Endothelial cell of umbilical vein (primary cell): Measurements from ENCODE around the gene TSPAN14. TPM values are rescaled to one million over a fixed set of nuclear protein-coding genes. Genes with fewer than 3 reads are reported as not detected.

ENCODE experiments used
- Bru-seq: library from RNA; stranded (reverse); fragments of 400-500 nt; gene quantifications from one replicate; lab custom pipeline; 2021; lab: Mats Ljungman, UMichigan
- BruChase-seq, 2 experiments: library from RNA; stranded (reverse); fragments of 400-500 nt; gene quantifications; one replicate each; lab custom pipeline; 2021; lab: Mats Ljungman, UMichigan
- BruUV-seq: library from RNA; stranded (reverse); fragments of 400-500 nt; replicated peaks from 2 replicates; lab custom pipeline; 2021; lab: Mats Ljungman, UMichigan
- CTCF ChIA-PET: fragments of 300-600, 350-600 bp; sonication (Branson Sonifier 250); formaldehyde crosslinking; loops from one replicate; lab custom pipeline; 2021; ENCODE audit warnings: antibody characterized with exemption, inconsistent platforms; lab: Charles Lee
- POLR2A ChIA-PET: fragments of 300-600, 350-600 bp; sonication (Branson Sonifier 250); formaldehyde crosslinking; loops from one replicate; lab custom pipeline; 2021; ENCODE audit warnings: antibody characterized with exemption, inconsistent platforms; lab: Charles Lee
- DNase-seq: peaks from one replicate; pipeline ENCODE4 v3.0.0-alpha.2; 2011; ENCODE audit warnings: low read depth, low spot score
- FAIRE-seq: peaks from 2 replicates; lab custom pipeline; 2011; peaks lifted over from hg19 to GRCh38; lab: Jason Lieb, UNC
- H2AFZ ChIP-seq: 2 replicates; pipeline ENCODE4 v1.6.0; 2012; ENCODE audit warnings: low read depth, low read length, control low read depth, inconsistent platforms
- H3K27ac ChIP-seq: 2 replicates; pipeline ENCODE4 v1.5.1; 2011; ENCODE audit warnings: low read depth, mild to moderate bottlenecking, control low read depth, low read length, moderate library complexity; ENCODE audit not compliant: insufficient read depth
- H3K27me3 ChIP-seq, 2 experiments: 2 replicates each; pipeline versions ENCODE4 v1.6.0 to v1.6.1; 2011; ENCODE audit warnings: low read length in 2 of 2, mixed read lengths in 1 of 2; ENCODE audit not compliant: control insufficient read depth in 2 of 2, insufficient read depth in 2 of 2
- H3K36me3 ChIP-seq, 2 experiments: 2 replicates in 1 of 2; 3 replicates in 1 of 2; pipeline ENCODE4 v1.5.1; 2011; ENCODE audit warnings: low read length in 2 of 2, mild to moderate bottlenecking in 1 of 2, moderate library complexity in 1 of 2; ENCODE audit not compliant: control insufficient read depth in 2 of 2, insufficient read depth in 2 of 2; ENCODE audit errors: extremely low read depth in 1 of 2
- H3K4me1 ChIP-seq: 3 replicates; pipeline ENCODE4 v1.5.1; 2011; ENCODE audit warnings: mild to moderate bottlenecking, low read length; ENCODE audit not compliant: control insufficient read depth, insufficient read depth; ENCODE audit errors: extremely low read depth
- H3K4me2 ChIP-seq: 2 replicates; pipeline ENCODE4 v1.6.1; 2011; ENCODE audit warnings: low read length, control low read depth, mixed read lengths; ENCODE audit not compliant: insufficient read depth
- H3K4me3 ChIP-seq, 3 experiments: fragments of 200-600 bp in 1 of 3; sonication (generic), shearing (Covaris generic) in 1 of 3; replicated peaks in 1 of 3; 2 replicates each; pipeline ENCODE4 v1.5.1; 2011 to 2016; ENCODE audit warnings: control low read depth in 3 of 3, low read length in 3 of 3, mild to moderate bottlenecking in 2 of 3, inconsistent platforms in 1 of 3, low read depth in 1 of 3, moderate library complexity in 1 of 3; ENCODE audit not compliant: insufficient read depth in 1 of 3
- H3K79me2 ChIP-seq: 2 replicates; pipeline ENCODE4 v1.6.0; 2012; ENCODE audit warnings: low read length, inconsistent platforms; ENCODE audit not compliant: control insufficient read depth, insufficient read depth
- H3K9ac ChIP-seq: replicated peaks from 2 replicates; pipeline ENCODE3; 2011; ENCODE audit warnings: low read length, control low read depth; ENCODE audit not compliant: insufficient read depth; ENCODE audit errors: extremely low read depth
- H3K9me1 ChIP-seq: replicated peaks from 3 replicates; pipeline ENCODE4 v1.6.0; 2011; ENCODE audit warnings: mild to moderate bottlenecking, low read length; ENCODE audit not compliant: control insufficient read depth, insufficient read depth; ENCODE audit errors: extremely low read depth
- H3K9me3 ChIP-seq: replicated peaks from 2 replicates; pipeline ENCODE4 v1.5.1; 2012; ENCODE audit warnings: low read length, inconsistent platforms; ENCODE audit not compliant: control insufficient read depth, insufficient read depth
- H4K20me1 ChIP-seq: replicated peaks from 2 replicates; pipeline ENCODE3; 2011; ENCODE audit warnings: mild to moderate bottlenecking, low read length; ENCODE audit not compliant: control insufficient read depth, insufficient read depth; ENCODE audit errors: extremely low read depth
- CTCF ChIP-seq, 2 donors: IDR thresholded peaks; 1 replicate in 1 of 2; 2 replicates in 1 of 2; pipeline ENCODE4 v1.5.1; 2011; ENCODE audit warnings: low read length in 2 of 2, mild to moderate bottlenecking in 2 of 2, moderate library complexity in 2 of 2, control low read depth in 1 of 2, inconsistent platforms in 1 of 2, low read depth in 1 of 2; ENCODE audit not compliant: insufficient read depth in 1 of 2; ENCODE audit errors: extremely low read depth in 1 of 2
- EZH2 ChIP-seq: IDR thresholded peaks from 2 replicates; pipeline ENCODE4 v1.6.1; 2012; ENCODE audit warnings: borderline replicate concordance, low read depth, mild to moderate bottlenecking, moderate library complexity, low read length, inconsistent platforms; ENCODE audit not compliant: severe bottlenecking
- FOS ChIP-seq: IDR thresholded peaks from 2 replicates; pipeline ENCODE4 v1.6.1; 2011; ENCODE audit warnings: mild to moderate bottlenecking, low read length, moderate library complexity, borderline replicate concordance; ENCODE audit not compliant: insufficient read depth
- GATA2 ChIP-seq: IDR thresholded peaks from 2 replicates; pipeline ENCODE4 v1.7.0; 2011; ENCODE audit warnings: low read depth, mild to moderate bottlenecking, moderate library complexity, mixed read lengths, low read length; ENCODE audit not compliant: insufficient read length, insufficient read depth
- JUN ChIP-seq: IDR thresholded peaks from 2 replicates; pipeline ENCODE4 v1.6.1; 2011; ENCODE audit warnings: borderline replicate concordance, low read depth; ENCODE audit not compliant: insufficient read length, insufficient read depth
- MYC ChIP-seq: IDR thresholded peaks from one replicate; pipeline ENCODE4 v1.6.1; 2011; ENCODE audit warnings: mild to moderate bottlenecking, low read depth, low read length
- POLR2A ChIP-seq: IDR thresholded peaks from 2 replicates; pipeline ENCODE4 v1.6.1; 2012; ENCODE audit warnings: low read depth, mild to moderate bottlenecking, control low read depth, low read length
- POLR2AphosphoS5 ChIP-seq: IDR thresholded peaks from 2 replicates; pipeline ENCODE4 v1.6.1; 2012; ENCODE audit warnings: low read depth, mild to moderate bottlenecking, control low read depth, low read length, moderate library complexity; ENCODE audit not compliant: insufficient read depth
- dilution Hi-C: fragments of 300-500 bp; cut with MboI; formaldehyde crosslinking; loops from one replicate; pipeline ENCODE4 v1.15.0; 2019; ENCODE audit warnings: low sequenced_read_pairs; ENCODE audit not compliant: extremely low pct_ligation_motif_present
- intact Hi-C: fragments of 100-400 bp; cut with micrococcal nuclease; formaldehyde crosslinking; loops from one replicate; pipeline ENCODE4 v1.10.0; 2022
- long read RNA-seq: library from polyadenylated mRNA; stranded (forward); transcript quantifications from one replicate; pipeline ENCODE4 v2.0.0, GENCODE V29; 2021
- polyA minus RNA-seq, 3 experiments: library from RNA; depleted of rRNA, polyadenylated mRNA; stranded (reverse); fragments of >200 nt; gene quantifications; 1 replicate in 1 of 3; 2 replicates in 2 of 3; pipeline ENCODE4 v1.2.3, GENCODE V29; 2011
- polyA plus RNA-seq, 4 experiments: library from polyadenylated mRNA; depleted of rRNA in 3 of 4; stranded (reverse) in 3 of 4; unstranded in 1 of 4; fragments of >200 nt; gene quantifications; 2 replicates each; pipeline versions ENCODE4 v1.2.1 to v1.2.3, GENCODE V29; 2011 to 2012; ENCODE audit warnings: missing spikeins in 1 of 4
- total RNA-seq: library from RNA; stranded (reverse); gene quantifications from 2 replicates; pipeline ENCODE4 v1.2.3, GENCODE V29; 2021
- TF ChIP-seq, protein P1 (sequence below): IDR thresholded peaks from 2 replicates; pipeline ENCODE4 v1.6.1; 2011; ENCODE audit not compliant: insufficient read depth, insufficient read length

The TSPAN14 gene, protein sequence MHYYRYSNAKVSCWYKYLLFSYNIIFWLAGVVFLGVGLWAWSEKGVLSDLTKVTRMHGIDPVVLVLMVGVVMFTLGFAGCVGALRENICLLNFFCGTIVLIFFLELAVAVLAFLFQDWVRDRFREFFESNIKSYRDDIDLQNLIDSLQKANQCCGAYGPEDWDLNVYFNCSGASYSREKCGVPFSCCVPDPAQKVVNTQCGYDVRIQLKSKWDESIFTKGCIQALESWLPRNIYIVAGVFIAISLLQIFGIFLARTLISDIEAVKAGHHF
- total RNA-seq (237 and 242 TPM in 2 replicates), polyA plus RNA-seq (210 and 211 TPM in 2 replicates), polyA minus RNA-seq (175 and 203 TPM in 2 replicates), Bru-seq, nascent RNA (percentile 96 among the genes with signal in this experiment), BruChase-seq, experiment 1, labeled RNA remaining after a 6-hour chase (percentile 98 among the genes with signal in this experiment), BruChase-seq, experiment 2, labeled RNA remaining after a 2-hour chase (percentile 97 among the genes with signal in this experiment)
- 175 and 189 TPM in 2 replicates for polyA plus RNA-seq (2011; cell fraction: cytosol; rRNA removed)
- 188 and 193 TPM in 2 replicates for polyA plus RNA-seq (2011; cell fraction: nucleus; rRNA removed)
- 199 and 207 TPM in 2 replicates for polyA plus RNA-seq (2012)
- polyA minus RNA-seq (2011; cell fraction: cytosol; rRNA and poly(A)+ RNA removed) = 8.0 TPM
- 82.2 and 84.2 TPM in 2 replicates for polyA minus RNA-seq (2011; cell fraction: nucleus; rRNA and poly(A)+ RNA removed)
- long read RNA-seq, full-length matches to known transcripts = 85 of 325 reads
- long read RNA-seq, partial matches to known transcripts = 26 of 325 reads
- long read RNA-seq, other reads (novel, unspliced or antisense) = 214 of 325 reads

DNA sequence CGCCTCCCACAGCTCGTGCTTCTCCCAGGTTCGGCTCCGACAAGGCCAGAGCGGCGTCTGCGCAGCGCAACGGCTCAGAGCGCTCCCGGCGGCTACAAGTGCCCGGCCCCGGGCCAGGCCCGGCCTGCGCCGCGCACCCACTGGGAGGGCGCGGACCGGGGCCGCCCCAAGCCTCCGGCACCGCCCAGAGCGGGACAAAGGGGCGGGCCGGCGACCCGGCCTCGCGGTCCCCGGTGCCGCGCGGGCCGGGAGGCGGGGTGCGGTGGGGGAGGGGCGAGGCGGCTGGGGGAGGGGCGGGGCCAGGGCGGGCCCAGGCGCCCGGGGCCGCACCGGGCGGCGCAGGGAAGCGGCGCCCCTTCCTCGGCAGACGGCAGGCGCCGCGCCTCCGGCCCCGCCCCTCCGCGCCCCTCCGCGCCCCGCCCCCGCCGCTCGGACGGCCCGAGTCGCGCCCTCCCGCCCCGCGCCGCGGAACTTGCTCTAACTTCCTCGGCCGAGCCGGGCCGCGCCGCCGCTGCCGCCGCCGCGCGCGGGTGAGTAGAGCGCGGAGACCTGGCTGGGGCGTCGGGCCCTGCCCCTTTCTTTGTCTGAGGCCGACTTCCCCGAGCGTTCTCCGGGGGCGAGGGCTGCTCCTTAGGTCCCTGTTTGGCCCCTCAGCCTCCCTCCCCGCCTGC, at the start of gene TSPAN14:
Gene TSPAN14 (plus strand): TSS at position 469 of the 671 bp plus-strand sequence. CDS start 34,924 bp downstream, outside the sequence.
- DNase-seq (peak; percentile 83), FAIRE-seq (peak; percentile 59)
- TF ChIP-seq GATA2 (no peak), POLR2AphosphoS5 (peak; percentile 65), POLR2A (peak; percentile 76), CTCF (IDR thresholded peaks at IDR 0.05; ENCODE audit: extremely low read depth in 1 of 2, insufficient read depth in 1 of 2, low read depth in 1 of 2, low read length in 2 of 2) (peak in 1 of 2 donors; percentile 3), EZH2 (no peak), JUN (no peak), MYC (no peak), FOS (no peak)
- TF ChIP-seq, protein P1, sequence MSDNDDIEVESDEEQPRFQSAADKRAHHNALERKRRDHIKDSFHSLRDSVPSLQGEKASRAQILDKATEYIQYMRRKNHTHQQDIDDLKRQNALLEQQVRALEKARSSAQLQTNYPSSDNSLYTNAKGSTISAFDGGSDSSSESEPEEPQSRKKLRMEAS = no peak
- peak within 1 kb of the TSS; percentile 86 for H3K27ac ChIP-seq
- CTCF ChIA-PET = interaction anchor here (0.8 to 37.4 kb wide), 4 partner anchors 10 to 71 kb away, joined by 5 to 1118 read pairs (median 13); no protein-coding TSS in a partner anchor
- H3K9ac ChIP-seq = peak within 1 kb of the TSS; percentile 96
- H3K79me2 ChIP-seq = peaks cover 54% of the 10 kb centered on the region
- H3K4me1 ChIP-seq = peaks cover 41% of the 10 kb centered on the region
- H3K9me1 ChIP-seq = no peaks in the 10 kb centered on the region
- H3K36me3 ChIP-seq = peaks cover 3 to 4% of the 10 kb centered on the region in 2 experiments
- H2AFZ ChIP-seq = peak within 1 kb of the TSS; percentile 4
- no TSS peak for BruUV-seq
- intact Hi-C loops (loop anchor here (1.0 to 2.0 kb wide), 3 partner anchors 8 to 55 kb away; no protein-coding TSS in a partner anchor), dilution Hi-C loops (no loop called here)
- H3K9me3 ChIP-seq = no peaks in the 10 kb centered on the region
- H3K4me3 ChIP-seq = peak within 1 kb of the TSS; percentile 80 to 87 (median 83)
- peaks cover 2% of the 10 kb centered on the region for H4K20me1 ChIP-seq
- POLR2A ChIA-PET = interaction anchor here (0.7 to 0.8 kb wide), 2 partner anchors 9 to 52 kb away, joined by 3 read pairs; no protein-coding TSS in a partner anchor
- peak within 1 kb of the TSS; percentile 91 for H3K4me2 ChIP-seq
- H3K27me3 ChIP-seq = no peaks in the 10 kb centered on the region
